CD4-positive, alpha-beta T cell treated with Interleukin-15 for 1 hour (primary cell): Measurements from ENCODE around the gene GPR142.

Experiments
- DNase-seq: peaks from one replicate; pipeline ENCODE4 v3.0.0-alpha.2; 2020

GPR142 gene

GRCh38 chr17:74345433-74346241 is 21.7 kb upstream of the GPR142 start:
- DNase-seq: no peak

- DNase-seq: no peak
Measured at GRCh38 chr17:74347646-74348045, 19.7 kb upstream of the GPR142 start.

GRCh38 chr17:74349120-74349519 is 18.2 kb upstream of the GPR142 start:
- no peak for DNase-seq

- no peak for DNase-seq
Measured at GRCh38 chr17:74350486-74350885, 16.8 kb upstream of the GPR142 start.

GRCh38 chr17:74351552-74352210 is 15.6 kb upstream of the GPR142 start:
- DNase-seq: no peak

- DNase-seq: no peak
Measured at GRCh38 chr17:74353446-74354060, 13.8 kb upstream of the GPR142 start.

- peak; percentile 49 for DNase-seq
Measured at GRCh38 chr17:74354123-74354522, 13.2 kb upstream of the GPR142 start.

- no peak for DNase-seq
Measured at GRCh38 chr17:74354561-74354960, 12.7 kb upstream of the GPR142 start.

GRCh38 chr17:74355065-74355464 is 12.2 kb upstream of the GPR142 start:
- no peak for DNase-seq

- DNase-seq: no peak
Measured at GRCh38 chr17:74356646-74357465, 10.4 kb upstream of the GPR142 start.

- DNase-seq: no peak
Measured at GRCh38 chr17:74357466-74357809, 9.9 kb upstream of the GPR142 start.

GRCh38 chr17:74358697-74359096 is 8.6 kb upstream of the GPR142 start:
- DNase-seq: no peak

GRCh38 chr17:74359916-74360315 is 7.4 kb upstream of the GPR142 start:
- no peak for DNase-seq

- no peak for DNase-seq
Measured at GRCh38 chr17:74360899-74361229, 6.4 kb upstream of the GPR142 start.

- peak; percentile 19 for DNase-seq
Measured at GRCh38 chr17:74361230-74362068, 5.9 kb upstream of the GPR142 start, which contains the start of gene BTBD17. BTBD17 (minus strand) TSS chr17:74361868; CDS start chr17:74361819, 49 bp downstream.

GRCh38 chr17:74362069-74362405 is 5.3 kb upstream of the GPR142 start:
- no peak for DNase-seq

- no peak for DNase-seq
Measured at GRCh38 chr17:74362810-74363498, 4.4 kb upstream of the GPR142 start.

- DNase-seq: peak; percentile 66
Measured at GRCh38 chr17:74368341-74369081, 1.2 kb downstream of the GPR142 start.

GRCh38 chr17:74369221-74369620 is 1.9 kb downstream of the GPR142 start:
- DNase-seq: peak; percentile 57

GRCh38 chr17:74369665-74370490 is 2.6 kb downstream of the GPR142 start:
- no peak for DNase-seq
